Activated naive CD4-positive, alpha-beta T cell treated with anti-CD3 and anti-CD28 coated beads, Interleukin-2, amount 50 U/mL, for 72 hours (primary cell): ENCODE data around the gene MGAT3. TPM values are rescaled to one million over a fixed set of nuclear protein-coding genes. Genes with fewer than 3 reads are reported as not detected.
"Not testable (repeated sequence)": the region's sequence is repeated elsewhere in the genome, so short reads cannot be mapped to it uniquely, and the experiment has no call there.

Source experiments
- ATAC-seq, 2 donors: fragments of 150-1000 bp; cut with Tn5 transposase; 2 replicates each; pipeline ENCODE4 v1.10.0; 2021; ENCODE audit warnings: mild to moderate bottlenecking in 2 of 2, moderate library complexity in 2 of 2
- DNase-seq, 2 donors: peaks; one replicate each; pipeline ENCODE4 v3.0.0; 2021 to 2022; ENCODE audit warnings: low spot score in 2 of 2
- H3K27ac Mint-ChIP-seq, 2 donors: one replicate each; pipeline ENCODE4 v1.8.0; 2022; ENCODE audit warnings: mild to moderate bottlenecking in 2 of 2, mixed read lengths in 2 of 2
- H3K36me3 Mint-ChIP-seq, 2 donors: one replicate each; pipeline ENCODE4 v1.8.0; 2022; ENCODE audit warnings: mixed read lengths in 2 of 2
- H3K9me3 Mint-ChIP-seq, 2 donors: one replicate each; pipeline ENCODE4 v1.8.0; 2022; ENCODE audit warnings: mixed read lengths in 2 of 2
- total RNA-seq, 2 donors: library from RNA; stranded (reverse); gene quantifications; one replicate each; pipeline ENCODE4 v1.2.3, GENCODE V29; 2022

MGAT3 gene
- total RNA-seq, 2 donors from 2014 or later: 1.9 to 2.8 TPM

DNA sequence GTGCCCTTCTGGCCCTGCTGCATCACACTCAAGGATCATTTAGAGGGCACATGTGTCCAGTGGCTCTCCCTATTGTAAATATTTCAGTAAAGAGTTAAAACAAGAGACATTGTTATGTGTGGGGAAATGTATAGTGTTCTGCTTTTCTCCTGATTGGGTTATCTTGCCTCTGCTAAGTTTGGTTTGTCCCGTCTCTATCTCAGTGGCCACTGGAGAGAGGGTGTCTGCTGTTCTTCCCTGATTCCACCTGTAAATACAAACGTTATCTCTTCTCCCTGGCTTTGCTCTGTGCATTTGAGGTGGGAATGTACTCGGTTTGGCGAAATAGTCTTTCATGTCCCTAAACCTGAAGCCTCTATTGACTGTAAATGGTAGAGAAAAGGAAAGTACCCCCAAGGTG lies 51.6 kb downstream of the MGAT3 start:
- peak overlapping the region in 1 of 2 donors; percentile 80 for H3K27ac Mint-ChIP-seq
- peaks cover 30 to 41% of the 10 kb centered on the region in 2 donors for H3K36me3 Mint-ChIP-seq
- ATAC-seq (no peak), DNase-seq (no peak)
- no peaks in the 10 kb centered on the region for H3K9me3 Mint-ChIP-seq

DNA sequence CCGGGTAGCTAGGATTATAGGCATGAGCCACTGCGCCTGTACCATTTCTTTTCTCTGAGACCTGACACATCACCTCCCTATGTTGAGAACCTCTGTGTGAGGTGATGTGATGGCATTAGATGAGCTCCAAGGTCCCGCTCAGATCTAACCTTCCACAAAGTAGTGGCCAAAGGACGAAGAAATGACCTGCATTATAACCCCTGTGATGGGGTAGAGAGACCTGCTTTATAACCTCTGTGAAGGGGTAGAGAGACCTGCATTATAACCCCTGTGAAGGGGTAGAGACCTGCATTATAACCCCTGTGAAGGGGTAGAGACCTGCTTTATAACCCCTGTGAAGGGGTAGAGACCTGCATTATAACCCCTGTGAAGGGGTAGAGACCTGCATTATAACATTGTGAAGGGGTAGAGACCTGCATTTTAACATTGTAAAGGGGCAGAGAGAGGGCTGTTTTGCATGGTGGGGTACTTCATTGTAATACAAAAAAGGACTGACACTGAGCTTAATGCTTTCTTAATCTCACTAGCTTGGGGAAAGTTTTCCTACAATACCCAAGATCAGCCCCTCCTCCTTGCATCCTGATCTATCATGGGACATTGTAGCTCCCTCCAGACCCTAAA lies 53.8 kb downstream of the MGAT3 start:
- H3K27ac Mint-ChIP-seq: no peak overlapping the region
- peaks cover 30 to 36% of the 10 kb centered on the region in 2 donors for H3K36me3 Mint-ChIP-seq
- H3K9me3 Mint-ChIP-seq: no peaks in the 10 kb centered on the region
- ATAC-seq: no peak
- no peak for DNase-seq

DNA sequence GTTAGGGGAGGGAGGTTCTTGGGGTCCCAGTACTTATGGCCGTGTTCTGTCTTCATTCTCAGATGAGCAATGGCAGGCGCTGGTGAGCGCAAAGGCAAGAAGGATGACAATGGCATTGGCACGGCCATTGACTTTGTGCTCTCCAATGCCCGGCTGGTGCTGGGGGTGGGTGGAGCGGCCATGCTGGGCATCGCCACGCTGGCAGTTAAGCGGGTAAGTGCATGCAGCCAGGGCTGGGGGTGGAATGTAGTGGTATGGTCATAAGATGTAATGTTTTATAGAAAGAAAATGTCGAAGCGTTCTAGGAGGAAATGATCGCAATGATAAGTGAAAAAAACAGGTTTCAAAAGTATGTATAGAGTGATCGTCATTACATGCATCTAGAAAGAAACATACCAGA lies 54.4 kb downstream of the MGAT3 start:
- ATAC-seq: no peak
- no peak overlapping the region for H3K27ac Mint-ChIP-seq
- H3K9me3 Mint-ChIP-seq: no peaks in the 10 kb centered on the region
- H3K36me3 Mint-ChIP-seq: peaks cover 30 to 38% of the 10 kb centered on the region in 2 donors
- DNase-seq: no peak

DNA sequence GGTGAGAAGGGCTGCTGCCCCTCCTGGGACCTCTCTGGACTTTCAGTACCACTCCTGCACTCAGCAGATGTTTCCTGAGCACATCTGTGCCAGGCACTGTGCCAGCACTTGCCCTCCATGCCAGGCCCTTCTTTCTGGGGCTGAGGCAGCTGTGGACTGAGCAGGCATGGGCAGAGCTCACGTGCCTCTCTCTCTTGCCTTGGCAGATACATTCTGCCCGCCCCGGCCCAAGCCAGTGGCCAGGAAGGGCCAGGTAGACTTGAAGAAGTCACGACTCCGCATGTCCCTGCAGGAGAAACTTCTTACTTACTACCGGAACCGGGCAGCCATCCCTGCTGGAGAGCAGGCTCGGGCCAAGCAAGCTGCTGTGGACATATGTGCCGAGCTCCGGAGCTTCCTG lies 55.2 kb downstream of the MGAT3 start:
- Mint-ChIP-seq H3K27ac (no peak overlapping the region), H3K9me3 (no peaks in the 10 kb centered on the region), H3K36me3 (peaks cover 24 to 30% of the 10 kb centered on the region in 2 donors)
- ATAC-seq (no peak), DNase-seq (no peak)

DNA sequence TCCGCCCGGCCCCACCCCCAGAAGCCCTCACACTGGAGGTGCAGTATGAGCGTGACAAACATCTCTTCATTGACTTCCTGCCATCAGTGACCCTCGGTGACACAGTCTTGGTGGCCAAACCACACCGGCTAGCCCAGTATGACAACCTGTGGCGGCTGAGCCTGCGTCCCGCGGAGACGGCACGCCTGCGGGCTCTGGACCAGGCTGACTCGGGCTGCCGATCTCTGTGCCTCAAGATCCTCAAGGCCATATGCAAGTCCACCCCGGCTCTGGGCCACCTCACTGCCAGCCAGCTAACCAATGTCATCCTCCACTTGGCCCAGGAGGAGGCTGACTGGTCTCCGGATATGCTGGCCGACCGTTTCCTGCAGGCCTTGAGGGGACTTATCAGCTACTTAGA lies 57.0 kb downstream of the MGAT3 start:
- DNase-seq (no peak), ATAC-seq (no peak)
- Mint-ChIP-seq H3K36me3 (peaks cover 24 to 25% of the 10 kb centered on the region in 2 donors), H3K27ac (peak overlapping the region in 1 of 2 donors; percentile 42), H3K9me3 (no peaks in the 10 kb centered on the region)

DNA sequence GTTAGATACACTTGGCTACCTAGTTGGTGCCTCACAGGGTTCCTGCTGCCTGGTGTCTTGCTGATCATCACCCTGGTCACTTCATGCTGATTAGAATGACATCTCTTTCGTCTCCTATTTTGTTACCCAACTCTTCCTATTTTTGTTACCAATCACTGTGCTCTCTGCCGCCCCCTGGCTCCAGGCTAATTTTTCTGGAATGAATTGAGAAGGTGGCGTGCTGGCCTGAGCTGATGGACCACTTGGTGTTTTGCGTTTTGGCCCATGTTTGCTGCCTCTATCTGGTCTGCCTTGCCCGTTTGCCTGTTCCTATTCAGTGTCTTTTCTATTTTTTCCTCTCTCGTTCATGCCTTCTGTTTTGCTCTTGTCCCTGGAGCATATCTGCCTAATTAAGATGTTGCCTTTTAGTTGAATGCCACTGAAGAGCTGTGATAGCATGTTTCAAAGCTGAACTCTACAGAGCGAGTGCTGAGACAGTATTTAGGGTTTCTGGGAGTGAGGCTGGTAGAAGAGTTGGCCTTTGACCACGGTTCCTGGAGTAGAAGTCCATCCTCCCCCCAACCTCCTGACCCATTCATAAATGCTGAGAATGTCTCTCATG lies 57.7 kb downstream of the MGAT3 start:
- H3K9me3 Mint-ChIP-seq: no peaks in the 10 kb centered on the region
- H3K36me3 Mint-ChIP-seq: peaks cover 20 to 21% of the 10 kb centered on the region in 2 donors
- peak in 1 of 2 donors; percentile 65 for DNase-seq
- peak overlapping the region in 1 of 2 donors; percentile 42 for H3K27ac Mint-ChIP-seq
- no peak for ATAC-seq

DNA sequence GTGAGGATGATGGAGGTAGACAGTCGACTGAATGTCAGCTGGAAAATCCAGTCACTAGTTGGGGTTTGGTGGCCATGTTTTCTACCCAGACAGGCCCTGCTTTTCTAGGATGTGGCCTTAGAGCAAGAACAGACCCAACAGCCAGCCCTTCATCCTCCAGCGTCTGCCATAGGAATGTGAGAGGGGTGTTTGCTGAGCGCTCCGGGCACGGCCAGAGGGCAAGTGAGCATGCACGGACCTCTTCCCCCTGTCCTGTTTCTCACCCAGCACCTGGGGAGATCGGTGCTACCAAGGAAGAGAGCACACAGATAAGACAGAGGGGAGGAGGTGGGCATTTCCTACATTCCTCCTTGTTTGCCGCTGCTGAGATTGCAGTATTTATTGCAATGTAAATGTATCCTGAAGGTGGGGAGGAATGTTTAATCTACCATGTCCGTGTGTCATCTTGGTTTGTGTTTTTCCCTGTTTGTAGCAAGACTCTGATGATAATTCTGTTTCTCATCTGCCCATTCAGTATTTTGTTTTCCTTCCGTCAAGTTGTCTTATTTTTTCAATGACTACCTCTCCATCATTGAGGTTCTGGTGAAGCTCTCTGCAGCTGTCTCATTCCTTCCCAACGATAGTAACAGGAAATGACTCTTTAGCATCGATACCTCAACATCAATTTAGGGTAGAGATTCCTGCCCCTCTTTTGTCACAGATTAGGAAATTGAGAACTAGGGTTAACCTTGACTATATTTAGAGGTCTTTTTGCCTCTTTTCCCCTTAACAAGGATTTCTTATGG lies 58.6 kb downstream of the MGAT3 start:
- Mint-ChIP-seq H3K9me3 (no peaks in the 10 kb centered on the region), H3K36me3 (peaks cover 21 to 23% of the 10 kb centered on the region in 2 donors), H3K27ac (peak overlapping the region; percentile 69 to 78)
- DNase-seq: no peak
- ATAC-seq: no peak

DNA sequence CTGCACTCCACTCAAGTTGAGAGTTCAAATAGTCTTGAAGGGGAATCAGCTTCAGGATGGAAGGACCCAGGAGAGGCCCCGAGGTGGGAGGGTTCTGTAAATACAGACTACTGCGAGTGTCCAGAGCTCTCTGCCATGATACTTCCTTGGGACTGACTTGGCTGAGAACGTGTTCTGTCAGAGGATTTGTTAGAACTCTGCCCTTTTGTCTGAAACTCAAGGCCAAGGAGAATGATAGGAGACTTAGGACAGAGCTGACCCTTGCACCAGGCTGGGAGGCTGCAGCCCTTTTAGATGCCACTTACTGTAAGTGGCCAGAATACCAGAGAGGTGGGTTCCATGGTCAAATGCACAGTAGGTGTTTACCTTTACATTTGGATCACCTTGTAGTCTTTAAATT lies 60.7 kb downstream of the MGAT3 start:
- no peaks in the 10 kb centered on the region for H3K9me3 Mint-ChIP-seq
- no peak for ATAC-seq
- peaks cover 35 to 43% of the 10 kb centered on the region in 2 donors for H3K36me3 Mint-ChIP-seq
- no peak for DNase-seq
- no peak overlapping the region for H3K27ac Mint-ChIP-seq

DNA sequence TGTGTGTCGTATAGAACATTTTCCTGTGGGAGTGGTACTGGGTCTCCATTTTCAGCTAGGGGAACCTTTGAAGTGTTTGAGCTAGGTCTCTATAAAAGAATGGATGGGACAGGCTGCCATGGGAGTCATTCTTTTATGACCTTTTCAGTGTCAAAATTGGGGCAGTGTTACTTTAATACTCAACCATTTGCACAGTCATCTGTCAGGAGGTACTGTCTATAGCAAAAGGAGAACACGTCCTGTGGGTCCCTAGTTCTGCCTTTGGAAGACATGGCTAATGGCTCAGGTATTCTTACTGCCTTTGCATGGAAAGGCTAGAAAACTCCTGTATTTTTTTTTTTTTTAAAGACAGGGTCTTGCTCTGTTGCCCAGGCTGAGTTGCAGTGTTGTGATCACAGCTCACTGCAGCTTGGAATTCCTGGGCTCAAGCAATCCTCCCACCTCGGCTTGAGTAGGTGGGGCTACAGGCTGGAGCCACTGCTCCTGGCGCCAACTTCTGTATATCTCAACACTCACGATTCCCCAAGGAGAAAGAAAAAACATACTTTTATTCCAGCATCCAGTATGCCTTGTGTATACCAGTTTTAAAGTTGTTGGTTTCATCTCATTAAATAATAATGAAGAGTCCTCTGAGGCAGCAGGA lies 61.5 kb downstream of the MGAT3 start:
- Mint-ChIP-seq H3K9me3 (no peaks in the 10 kb centered on the region), H3K36me3 (peaks cover 43 to 51% of the 10 kb centered on the region in 2 donors), H3K27ac (peak overlapping the region in 1 of 2 donors; percentile 97)
- ATAC-seq (no peak), DNase-seq (no peak)

DNA sequence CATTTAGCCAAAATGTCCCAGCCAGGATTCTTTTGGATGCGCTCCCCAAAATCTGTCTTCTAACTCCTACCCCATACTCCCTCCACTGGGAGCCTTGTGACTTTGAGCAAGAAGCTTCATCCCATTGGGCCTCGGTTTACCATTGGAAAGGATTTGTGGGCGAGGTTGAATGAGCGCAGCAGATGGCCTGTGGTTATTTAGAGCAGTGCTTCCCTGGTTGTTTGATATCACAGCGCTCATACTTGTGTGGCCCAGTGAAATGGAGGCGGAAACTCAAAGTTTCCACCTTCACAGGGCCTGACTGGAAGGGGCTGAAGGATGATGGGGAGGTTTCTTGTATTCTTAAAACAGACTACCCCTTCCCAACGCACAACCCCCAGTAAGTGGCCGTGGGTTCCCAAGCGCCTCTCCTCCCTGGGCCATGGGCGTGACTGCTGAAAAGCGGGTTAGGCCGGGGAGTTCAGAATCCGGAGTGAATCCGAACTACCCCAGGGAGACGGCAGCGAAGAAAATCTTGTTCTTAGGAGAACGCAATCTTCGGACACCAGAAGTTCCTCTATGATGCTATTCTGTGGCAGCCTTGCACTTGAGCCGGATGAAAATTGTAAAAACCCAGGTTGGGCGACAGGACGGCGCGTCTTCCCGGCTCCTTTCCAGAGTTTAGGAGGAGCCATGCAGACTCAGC lies 62.3 kb downstream of the MGAT3 start:
- no peak for ATAC-seq
- no peak for DNase-seq
- Mint-ChIP-seq H3K36me3 (peaks cover 46 to 56% of the 10 kb centered on the region in 2 donors), H3K9me3 (no peaks in the 10 kb centered on the region), H3K27ac (peak overlapping the region; percentile 97 to 98)

DNA sequence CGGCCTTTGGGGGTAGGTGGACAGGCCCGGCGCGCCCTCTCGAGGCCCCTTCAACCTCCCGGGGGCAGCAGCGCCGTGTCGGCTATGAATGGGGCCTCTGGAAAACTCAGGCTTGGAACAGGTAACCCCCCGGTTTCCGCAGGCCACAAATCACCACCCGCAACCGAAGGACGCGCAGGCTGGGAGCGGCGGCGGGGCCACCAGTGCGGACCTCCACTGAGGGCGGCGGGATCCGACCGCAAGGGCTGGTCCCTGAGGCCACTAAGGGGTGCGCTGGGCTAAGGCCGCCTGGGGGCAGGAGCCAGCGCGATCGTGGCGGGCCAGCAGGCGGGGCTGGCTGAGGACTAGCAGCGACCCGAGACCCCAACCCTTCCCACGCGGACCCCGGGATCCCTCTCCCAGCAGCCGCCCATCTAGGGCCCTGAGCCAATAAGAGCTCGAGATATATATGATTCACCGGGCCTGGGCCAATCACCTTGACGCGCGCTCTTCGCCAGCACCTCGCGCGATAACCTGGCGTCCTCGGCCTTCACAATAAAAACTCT lies 62.9 kb downstream of the MGAT3 start:
- DNase-seq: peak; percentile 92 to 99
- ATAC-seq: peak; percentile 88 to 90
- peak overlapping the region; percentile 97 to 100 for H3K27ac Mint-ChIP-seq
- peaks cover 43 to 56% of the 10 kb centered on the region in 2 donors for H3K36me3 Mint-ChIP-seq
- H3K9me3 Mint-ChIP-seq: no peaks in the 10 kb centered on the region

DNA sequence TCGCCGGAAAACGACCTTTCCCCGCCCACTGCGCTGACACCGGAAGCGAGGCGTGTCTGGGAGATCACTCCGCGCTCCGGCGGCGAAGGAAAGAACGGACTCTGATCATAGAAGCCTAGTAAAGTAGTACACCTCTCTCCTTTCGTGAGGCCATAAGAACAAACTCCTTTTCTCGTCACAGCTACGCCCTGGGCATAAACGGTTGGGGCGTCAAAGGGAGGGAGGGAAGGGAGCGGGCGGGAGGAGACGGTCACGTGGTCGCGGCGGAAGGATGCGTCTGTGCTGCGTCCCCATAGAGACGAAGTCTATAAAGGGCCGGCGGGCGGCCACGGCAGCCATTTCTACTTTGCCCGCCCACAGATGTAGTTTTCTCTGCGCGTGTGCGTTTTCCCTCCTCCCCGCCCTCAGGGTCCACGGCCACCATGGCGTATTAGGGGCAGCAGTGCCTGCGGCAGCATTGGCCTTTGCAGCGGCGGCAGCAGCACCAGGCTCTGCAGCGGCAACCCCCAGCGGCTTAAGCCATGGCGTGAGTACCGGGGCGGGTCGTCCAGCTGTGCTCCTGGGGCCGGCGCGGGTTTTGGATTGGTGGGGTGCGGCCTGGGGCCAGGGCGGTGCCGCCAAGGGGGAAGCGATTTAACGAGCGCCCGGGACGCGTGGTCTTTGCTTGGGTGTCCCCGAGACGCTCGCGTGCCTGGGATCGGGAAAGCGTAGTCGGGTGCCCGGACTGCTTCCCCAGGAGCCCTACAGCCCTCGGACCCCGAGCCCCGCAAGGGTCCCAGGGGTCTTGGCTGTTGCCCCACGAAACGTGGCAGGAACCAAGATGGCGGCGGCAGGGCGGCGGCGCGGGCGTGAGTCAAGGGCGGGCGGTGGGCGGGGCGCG lies 63.7 kb downstream of the MGAT3 start, which contains the start of gene ATF4:
Gene ATF4 (plus strand): TSS at position 337 of the 880 bp plus-strand sequence. CDS start 884 bp downstream, outside the sequence.
- Mint-ChIP-seq H3K36me3 (peaks cover 41 to 60% of the 10 kb centered on the region in 2 donors), H3K27ac (peak within 1 kb of the TSS; percentile 97 to 100), H3K9me3 (no peaks in the 10 kb centered on the region)
- ATAC-seq (peak; percentile 33), DNase-seq (peak; percentile 84 to 87)

DNA sequence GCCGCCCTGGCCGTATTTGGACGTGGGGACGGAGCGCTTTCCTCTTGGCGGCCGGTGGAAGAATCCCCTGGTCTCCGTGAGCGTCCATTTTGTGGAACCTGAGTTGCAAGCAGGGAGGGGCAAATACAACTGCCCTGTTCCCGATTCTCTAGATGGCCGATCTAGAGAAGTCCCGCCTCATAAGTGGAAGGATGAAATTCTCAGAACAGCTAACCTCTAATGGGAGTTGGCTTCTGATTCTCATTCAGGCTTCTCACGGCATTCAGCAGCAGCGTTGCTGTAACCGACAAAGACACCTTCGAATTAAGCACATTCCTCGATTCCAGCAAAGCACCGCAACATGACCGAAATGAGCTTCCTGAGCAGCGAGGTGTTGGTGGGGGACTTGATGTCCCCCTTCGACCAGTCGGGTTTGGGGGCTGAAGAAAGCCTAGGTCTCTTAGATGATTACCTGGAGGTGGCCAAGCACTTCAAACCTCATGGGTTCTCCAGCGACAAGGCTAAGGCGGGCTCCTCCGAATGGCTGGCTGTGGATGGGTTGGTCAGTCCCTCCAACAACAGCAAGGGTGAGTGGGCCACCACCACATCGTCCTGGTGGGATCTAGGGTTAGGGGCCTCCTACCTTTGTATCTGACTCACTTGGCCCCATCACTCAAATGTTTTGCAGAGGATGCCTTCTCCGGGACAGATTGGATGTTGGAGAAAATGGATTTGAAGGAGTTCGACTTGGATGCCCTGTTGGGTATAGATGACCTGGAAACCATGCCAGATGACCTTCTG lies 64.5 kb downstream of the MGAT3 start:
- peak overlapping the region; percentile 97 to 100 for H3K27ac Mint-ChIP-seq
- peaks cover 33 to 60% of the 10 kb centered on the region in 2 donors for H3K36me3 Mint-ChIP-seq
- ATAC-seq, DNase-seq, H3K9me3 Mint-ChIP-seq: not testable (repeated sequence)

DNA sequence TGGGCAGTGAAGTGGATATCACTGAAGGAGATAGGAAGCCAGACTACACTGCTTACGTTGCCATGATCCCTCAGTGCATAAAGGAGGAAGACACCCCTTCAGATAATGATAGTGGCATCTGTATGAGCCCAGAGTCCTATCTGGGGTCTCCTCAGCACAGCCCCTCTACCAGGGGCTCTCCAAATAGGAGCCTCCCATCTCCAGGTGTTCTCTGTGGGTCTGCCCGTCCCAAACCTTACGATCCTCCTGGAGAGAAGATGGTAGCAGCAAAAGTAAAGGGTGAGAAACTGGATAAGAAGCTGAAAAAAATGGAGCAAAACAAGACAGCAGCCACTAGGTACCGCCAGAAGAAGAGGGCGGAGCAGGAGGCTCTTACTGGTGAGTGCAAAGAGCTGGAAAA lies 65.3 kb downstream of the MGAT3 start:
- Mint-ChIP-seq H3K36me3 (peaks cover 32 to 60% of the 10 kb centered on the region in 2 donors), H3K27ac (peak overlapping the region; percentile 97 to 100)
- not testable (repeated sequence) for DNase-seq, ATAC-seq, H3K9me3 Mint-ChIP-seq
